Osteocyte (in vitro differentiated cells): ENCODE measurements around the gene ZNF8. TPM values are rescaled to one million over a fixed set of nuclear protein-coding genes. Genes with fewer than 3 reads are reported as not detected.

Experiments used
- DNase-seq: peaks from one replicate; pipeline ENCODE4 v3.0.0; 2021; ENCODE audit warnings: mixed read lengths; ENCODE audit not compliant: unreplicated experiment; ENCODE audit errors: extremely low spot score
- H3K27ac Mint-ChIP-seq: one replicate; pipeline ENCODE4 v1.8.0; 2021; ENCODE audit warnings: mild to moderate bottlenecking, mixed read lengths; ENCODE audit not compliant: unreplicated experiment
- H3K27me3 Mint-ChIP-seq: one replicate; pipeline ENCODE4 v1.8.0; 2021; ENCODE audit warnings: mixed read lengths; ENCODE audit not compliant: unreplicated experiment
- H3K36me3 Mint-ChIP-seq: one replicate; pipeline ENCODE4 v1.8.0; 2021; ENCODE audit warnings: mixed read lengths; ENCODE audit not compliant: unreplicated experiment
- H3K4me1 Mint-ChIP-seq: one replicate; pipeline ENCODE4 v1.8.0; 2021; ENCODE audit warnings: mixed read lengths; ENCODE audit not compliant: unreplicated experiment
- H3K4me3 Mint-ChIP-seq: one replicate; pipeline ENCODE4 v1.8.0; 2021; ENCODE audit warnings: mild to moderate bottlenecking, moderate library complexity, mixed read lengths; ENCODE audit not compliant: unreplicated experiment
- H3K9me3 Mint-ChIP-seq: one replicate; pipeline ENCODE4 v1.8.0; 2021; ENCODE audit warnings: mixed read lengths; ENCODE audit not compliant: unreplicated experiment
- CTCF ChIP-seq: fragments of 200-600 bp; sonication (generic); IDR thresholded peaks from 2 replicates; pipeline ENCODE4 v1.5.0; 2021; ENCODE audit warnings: antibody characterized with exemption, mild to moderate bottlenecking, moderate library complexity
- total RNA-seq: library from RNA; stranded (reverse); gene quantifications from 2 replicates; pipeline ENCODE4 v1.2.1, GENCODE V29; 2021

The ZNF8 gene
- total RNA-seq, 1 donor from 2014 or later: 10.7 TPM

- Mint-ChIP-seq H3K36me3 (peaks cover 23% of the 10 kb centered on the region), H3K27ac (no peak overlapping the region), H3K9me3 (no peaks in the 10 kb centered on the region), H3K27me3 (no peaks in the 10 kb centered on the region), H3K4me3 (no peak overlapping the region), H3K4me1 (no peaks in the 10 kb centered on the region)
- DNase-seq: no peak
- TF ChIP-seq CTCF: no peak
These were observed 56.0 kb downstream of the ZNF8 start for GRCh38 chr19:58334691-58335249.

- Mint-ChIP-seq H3K27ac (no peak overlapping the region), H3K4me1 (no peaks in the 10 kb centered on the region), H3K9me3 (no peaks in the 10 kb centered on the region), H3K36me3 (peaks cover 28% of the 10 kb centered on the region), H3K27me3 (no peaks in the 10 kb centered on the region), H3K4me3 (no peak overlapping the region)
- TF ChIP-seq CTCF: no peak
- DNase-seq: no peak
These were observed 56.9 kb downstream of the ZNF8 start for GRCh38 chr19:58335630-58336029.

- Mint-ChIP-seq H3K4me1 (no peaks in the 10 kb centered on the region), H3K36me3 (peaks cover 29% of the 10 kb centered on the region)
These were observed 57.5 kb downstream of the ZNF8 start for GRCh38 chr19:58336216-58336615.

GRCh38 chr19:58336820-58337219, 58.1 kb downstream of the ZNF8 start:
- Mint-ChIP-seq H3K4me1 (no peaks in the 10 kb centered on the region), H3K27ac (no peak overlapping the region), H3K9me3 (no peaks in the 10 kb centered on the region), H3K36me3 (peaks cover 31% of the 10 kb centered on the region), H3K27me3 (no peaks in the 10 kb centered on the region), H3K4me3 (no peak overlapping the region)
- DNase-seq: no peak
- no peak for TF ChIP-seq CTCF

More at GRCh38 chr19:58336216-58336615, 57.5 kb downstream of the ZNF8 start:
- DNase-seq: no peak
- Mint-ChIP-seq H3K27me3 (no peaks in the 10 kb centered on the region), H3K9me3 (no peaks in the 10 kb centered on the region), H3K27ac (no peak overlapping the region), H3K4me3 (no peak overlapping the region)
- TF ChIP-seq CTCF: no peak

GRCh38 chr19:58338336-58338735, 59.6 kb downstream of the ZNF8 start:
- H3K27me3 Mint-ChIP-seq: no peaks in the 10 kb centered on the region
- no peak for TF ChIP-seq CTCF
- no peaks in the 10 kb centered on the region for H3K9me3 Mint-ChIP-seq
- H3K36me3 Mint-ChIP-seq: peaks cover 37% of the 10 kb centered on the region
- no peak overlapping the region for H3K27ac Mint-ChIP-seq
- no peaks in the 10 kb centered on the region for H3K4me1 Mint-ChIP-seq
- DNase-seq: no peak
- no peak overlapping the region for H3K4me3 Mint-ChIP-seq
